Measurements from ENCODE around the gene OR5T1.

GRCh38 chr11:56307836-56308235 is 33.9 kb downstream of the OR5T1 start:
- TF ChIP-seq CTCF (IDR thresholded peaks at IDR 0.05) (no peak), POLR2AphosphoS5 (IDR thresholded peaks at IDR 0.05; ENCODE audit: insufficient read depth in 1 of 2, low read depth in 1 of 2) (no peak)

Data from vagina (tissue), 2 donors.